HEK293 (cell line): Measurements from ENCODE around the gene PSMD5.

ENCODE experiments used
- CTCF ChIP-seq: fragments of 450-650 bp; formaldehyde crosslinking; IDR thresholded peaks from 2 replicates; pipeline ENCODE4 v1.5.1; 2016; ENCODE audit warnings: missing biosample characterization, missing genetic modification characterization
- REPIN1 ChIP-seq: fragments of 450-650 bp; formaldehyde crosslinking; IDR thresholded peaks from 2 replicates; pipeline ENCODE4 v1.5.1; 2017; ENCODE audit warnings: missing biosample characterization, missing genetic modification characterization, low read depth
- ZBTB21 ChIP-seq: fragments of 450-650 bp; formaldehyde crosslinking; IDR thresholded peaks from 2 replicates; pipeline ENCODE4 v1.5.1; 2017; ENCODE audit warnings: missing biosample characterization, missing genetic modification characterization
- ZNF175 ChIP-seq: fragments of 450-650 bp; formaldehyde crosslinking; IDR thresholded peaks from 2 replicates; pipeline ENCODE4 v1.5.1; 2016; ENCODE audit warnings: missing biosample characterization, missing genetic modification characterization
- ZNF266 ChIP-seq: fragments of 450-650 bp; formaldehyde crosslinking; IDR thresholded peaks from 2 replicates; pipeline ENCODE4 v1.5.1; 2016; ENCODE audit warnings: missing biosample characterization, missing genetic modification characterization, low read depth
- ZNF548 ChIP-seq: fragments of 450-650 bp; formaldehyde crosslinking; IDR thresholded peaks from 2 replicates; pipeline ENCODE4 v1.5.1; 2016; ENCODE audit warnings: missing biosample characterization, missing genetic modification characterization
- ZNF654 ChIP-seq: fragments of 450-650 bp; formaldehyde crosslinking; IDR thresholded peaks from 2 replicates; pipeline ENCODE4 v1.5.1; 2016; ENCODE audit warnings: low read depth, missing biosample characterization, missing genetic modification characterization

- TF ChIP-seq ZNF266 (tag by site-specific recombination) (no peak), ZBTB21 (tag by site-specific recombination) (no peak), REPIN1 (tag by site-specific recombination) (no peak), CTCF (tag by site-specific recombination) (no peak), ZNF654 (tag by site-specific recombination) (no peak), ZNF175 (tag by site-specific recombination) (no peak), ZNF548 (no peak)
Observed at GRCh38 chr9:120851449-120851848, 8.7 kb upstream of the PSMD5 start.
